Cerebellar nuclear complex (tissue), 1 donor: ENCODE measurements around the gene GIPC1.
"Not testable (repeated sequence)": the region's sequence is repeated elsewhere in the genome, so short reads cannot be mapped to it uniquely, and the experiment has no call there.

Experiments
- DNase-seq, 2 experiments: peaks; one replicate each; lab custom pipeline; 2025; lab: John Stamatoyannopoulos, UW

The GIPC1 gene

GRCh38 chr19:14496029-14496833 is at the start of gene GIPC1:
Gene GIPC1 (minus strand): TSS chr19:14496127. CDS start chr19:14482976, 13,151 bp downstream.
- DNase-seq: peak; percentile 80 to 89

- DNase-seq: no peak
Measured at GRCh38 chr19:14545716-14546082, 49.8 kb upstream of the GIPC1 start.

GRCh38 chr19:14544977-14545715 is 49.2 kb upstream of the GIPC1 start:
- DNase-seq: peak; percentile 52 to 75

GRCh38 chr19:14544047-14544446 is 48.1 kb upstream of the GIPC1 start:
- no peak for DNase-seq

GRCh38 chr19:14542711-14543328 is 46.9 kb upstream of the GIPC1 start:
- DNase-seq: no peak

- not testable (repeated sequence) for DNase-seq
Measured at GRCh38 chr19:14541979-14542378, 46.1 kb upstream of the GIPC1 start.

GRCh38 chr19:14540741-14541525 is 45.0 kb upstream of the GIPC1 start:
- no peak for DNase-seq

GRCh38 chr19:14536926-14537692 is 41.2 kb upstream of the GIPC1 start:
- no peak for DNase-seq

GRCh38 chr19:14533450-14533849 is 37.5 kb upstream of the GIPC1 start:
- no peak for DNase-seq

- DNase-seq: no peak
Measured at GRCh38 chr19:14530506-14530905, 34.6 kb upstream of the GIPC1 start.

- no peak for DNase-seq
Measured at GRCh38 chr19:14530005-14530348, 34.0 kb upstream of the GIPC1 start.

- DNase-seq: peak; percentile 99 to 100
Measured at GRCh38 chr19:14529254-14530004, 33.5 kb upstream of the GIPC1 start, which contains the start of gene TECR. Gene TECR (plus strand): TSS chr19:14529594. CDS start chr19:14529697, 103 bp downstream.

GRCh38 chr19:14528419-14529253 is 32.7 kb upstream of the GIPC1 start:
- DNase-seq: no peak

- no peak for DNase-seq
Measured at GRCh38 chr19:14526423-14526822, 30.5 kb upstream of the GIPC1 start.

GRCh38 chr19:14525729-14526128 is 29.8 kb upstream of the GIPC1 start:
- no peak for DNase-seq

GRCh38 chr19:14520543-14520942 is 24.6 kb upstream of the GIPC1 start:
- DNase-seq: no peak

- DNase-seq: no peak
Measured at GRCh38 chr19:14519860-14520407, 24.0 kb upstream of the GIPC1 start.

- DNase-seq: no peak
Measured at GRCh38 chr19:14519245-14519859, 23.4 kb upstream of the GIPC1 start.
